ENCODE measurements around the gene POU6F2. TPM values are rescaled to one million over a fixed set of nuclear protein-coding genes. Genes with fewer than 3 reads are reported as not detected.

POU6F2 gene
- total RNA-seq, 1 experiment from 2014 or later, result not detected

- ChIA-PET POLR2A (ENCODE audit: low non-redundant PET) (no interaction called here), CTCF (no interaction called here)
- Histone ChIP-seq H3K4me3 (ENCODE audit: low read depth, low read length, poor library complexity, severe bottlenecking) (no peak overlapping the region), H3K4me1 (ENCODE audit: insufficient read depth, low read length, poor library complexity, severe bottlenecking) (no peaks in the 10 kb centered on the region), H3K27me3 (replicated peaks; ENCODE audit: insufficient read depth, low read depth, low read length, poor library complexity) (peaks cover 47% of the 10 kb centered on the region), H3K9me3 (ENCODE audit: low read depth, low read length, poor library complexity, severe bottlenecking) (no peaks in the 10 kb centered on the region), H3K27ac (ENCODE audit: low read depth, low read length, poor library complexity, severe bottlenecking) (no peak overlapping the region), H3K36me3 (ENCODE audit: insufficient read depth, low read length, poor library complexity, severe bottlenecking) (no peaks in the 10 kb centered on the region)
- intact Hi-C loops (cut with micrococcal nuclease; ENCODE audit: unreplicated experiment), result no loop called here
- no peak for DNase-seq (ENCODE audit: low spot score)
- BruUV-seq (replicated peaks), result no TSS peak
- no peak for TF ChIP-seq EZH2 (IDR thresholded peaks at IDR 0.05; ENCODE audit: borderline replicate concordance, low read depth, low read length, poor library complexity, severe bottlenecking)
Measured at GRCh38 chr7:39086638-39087360, 109.1 kb downstream of the POU6F2 start.

GRCh38 chr7:39088730-39089593 lies 111.3 kb downstream of the POU6F2 start:
- CTCF ChIA-PET, result no interaction called here

GRCh38 chr7:39091145-39091544 lies 113.4 kb downstream of the POU6F2 start:
- ChIA-PET CTCF (no interaction called here), POLR2A (ENCODE audit: low non-redundant PET) (no interaction called here)
- intact Hi-C loops (cut with micrococcal nuclease; ENCODE audit: unreplicated experiment), result no loop called here
- Histone ChIP-seq H3K27ac (ENCODE audit: low read depth, low read length, poor library complexity, severe bottlenecking) (no peak overlapping the region), H3K27me3 (replicated peaks; ENCODE audit: insufficient read depth, low read depth, low read length, poor library complexity) (peaks cover 38% of the 10 kb centered on the region), H3K36me3 (ENCODE audit: insufficient read depth, low read length, poor library complexity, severe bottlenecking) (no peaks in the 10 kb centered on the region), H3K9me3 (ENCODE audit: low read depth, low read length, poor library complexity, severe bottlenecking) (no peaks in the 10 kb centered on the region), H3K4me3 (ENCODE audit: low read depth, low read length, poor library complexity, severe bottlenecking) (no peak overlapping the region), H3K4me1 (ENCODE audit: insufficient read depth, low read length, poor library complexity, severe bottlenecking) (no peaks in the 10 kb centered on the region)
- no peak for DNase-seq (ENCODE audit: low spot score)
- no TSS peak for BruUV-seq (replicated peaks)
- TF ChIP-seq EZH2 (IDR thresholded peaks at IDR 0.05; ENCODE audit: borderline replicate concordance, low read depth, low read length, poor library complexity, severe bottlenecking) (no peak), CTCF (conservative IDR thresholded peaks at IDR 0.05; ENCODE audit: low read depth, low read length) (no peak)

More at GRCh38 chr7:39088730-39089593, 111.3 kb downstream of the POU6F2 start:
- intact Hi-C loops (cut with micrococcal nuclease; ENCODE audit: unreplicated experiment), result no loop called here
- no peak overlapping the region for H3K4me3 ChIP-seq (ENCODE audit: low read depth, low read length, poor library complexity, severe bottlenecking)
- no peak for DNase-seq (ENCODE audit: low spot score)
- no peak overlapping the region for H3K27ac ChIP-seq (ENCODE audit: low read depth, low read length, poor library complexity, severe bottlenecking)
- BruUV-seq (replicated peaks), result no TSS peak
- H3K9me3 ChIP-seq (ENCODE audit: low read depth, low read length, poor library complexity, severe bottlenecking), result no peaks in the 10 kb centered on the region
- H3K36me3 ChIP-seq (ENCODE audit: insufficient read depth, low read length, poor library complexity, severe bottlenecking), result no peaks in the 10 kb centered on the region
- TF ChIP-seq CTCF (conservative IDR thresholded peaks at IDR 0.05; ENCODE audit: low read depth, low read length), result no peak
- no peak for TF ChIP-seq EZH2 (IDR thresholded peaks at IDR 0.05; ENCODE audit: borderline replicate concordance, low read depth, low read length, poor library complexity, severe bottlenecking)
- POLR2A ChIA-PET (ENCODE audit: low non-redundant PET), result no interaction called here
- peaks cover 50% of the 10 kb centered on the region for H3K27me3 ChIP-seq (replicated peaks; ENCODE audit: insufficient read depth, low read depth, low read length, poor library complexity)
- no peaks in the 10 kb centered on the region for H3K4me1 ChIP-seq (ENCODE audit: insufficient read depth, low read length, poor library complexity, severe bottlenecking)

Measured in A673 (cell line).